RCC 7860 (cell line): ENCODE measurements around the gene FGF11.

Source experiments
- DNase-seq: peaks from one replicate; pipeline ENCODE4 v3.0.0-alpha.2; 2015; ENCODE audit warnings: low spot score
- FAIRE-seq: peaks from 2 replicates; lab custom pipeline; 2012; peaks lifted over from hg19 to GRCh38; lab: Jason Lieb, UNC

FGF11 gene

GRCh38 chr17:7408252-7408727 lies 31.0 kb upstream of the FGF11 start:
- DNase-seq = no peak
- no peak for FAIRE-seq

GRCh38 chr17:7408863-7409262 lies 30.4 kb upstream of the FGF11 start:
- DNase-seq (no peak), FAIRE-seq (no peak)

- FAIRE-seq = no peak
- no peak for DNase-seq
Measured at GRCh38 chr17:7409716-7410115, 29.6 kb upstream of the FGF11 start.

- DNase-seq (no peak), FAIRE-seq (no peak)
Measured at GRCh38 chr17:7410634-7411426, 28.5 kb upstream of the FGF11 start.

- FAIRE-seq = no peak
Measured at GRCh38 chr17:7411427-7411750, 27.9 kb upstream of the FGF11 start.

GRCh38 chr17:7413346-7413985 lies 25.8 kb upstream of the FGF11 start:
- no peak for DNase-seq
- no peak for FAIRE-seq

More at GRCh38 chr17:7411427-7411750, 27.9 kb upstream of the FGF11 start:
- no peak for DNase-seq

GRCh38 chr17:7414837-7415236 lies 24.5 kb upstream of the FGF11 start:
- FAIRE-seq = no peak
- DNase-seq = no peak

- FAIRE-seq (no peak), DNase-seq (no peak)
Measured at GRCh38 chr17:7415784-7416183, 23.5 kb upstream of the FGF11 start.

GRCh38 chr17:7416323-7416722 lies 23.0 kb upstream of the FGF11 start:
- DNase-seq = no peak

GRCh38 chr17:7417056-7417655 lies 22.2 kb upstream of the FGF11 start:
- DNase-seq = no peak
- no peak for FAIRE-seq

More at GRCh38 chr17:7416323-7416722, 23.0 kb upstream of the FGF11 start:
- FAIRE-seq = no peak

GRCh38 chr17:7418472-7419152 lies 20.7 kb upstream of the FGF11 start:
- FAIRE-seq (no peak), DNase-seq (no peak)

GRCh38 chr17:7419819-7420610 lies 19.3 kb upstream of the FGF11 start, which contains the start of gene SPEM1:
Gene SPEM1, plus strand, starts transcription at chr17:7420324. Its CDS starts 61 bp downstream, at chr17:7420385.
- no peak for DNase-seq
- no peak for FAIRE-seq

GRCh38 chr17:7421186-7421585 lies 18.1 kb upstream of the FGF11 start:
- no peak for DNase-seq
- FAIRE-seq = no peak

GRCh38 chr17:7423679-7424078 lies 15.6 kb upstream of the FGF11 start:
- no peak for DNase-seq
- no peak for FAIRE-seq

GRCh38 chr17:7425316-7425715 lies 14.0 kb upstream of the FGF11 start, which contains the start of gene SPEM2:
Gene SPEM2, plus strand, starts transcription at chr17:7425616. Its CDS starts 73 bp downstream, at chr17:7425689.
- FAIRE-seq = no peak
- no peak for DNase-seq

GRCh38 chr17:7425756-7426155 lies 13.6 kb upstream of the FGF11 start:
- DNase-seq (no peak), FAIRE-seq (no peak)

GRCh38 chr17:7426203-7426863 lies 13.0 kb upstream of the FGF11 start:
- DNase-seq (no peak), FAIRE-seq (no peak)

GRCh38 chr17:7426896-7427489 lies 12.3 kb upstream of the FGF11 start:
- FAIRE-seq (no peak), DNase-seq (no peak)

GRCh38 chr17:7427549-7427948 lies 11.8 kb upstream of the FGF11 start:
- FAIRE-seq (no peak), DNase-seq (no peak)
